Neural cell (in vitro differentiated cells): ENCODE measurements around the gene RBKS. TPM values are rescaled to one million over a fixed set of nuclear protein-coding genes. Genes with fewer than 3 reads are reported as not detected.

Experiments
- H2AFZ ChIP-seq: fragments of 200-600, 300-800 bp; sonication (generic), shearing (Covaris generic); 2 replicates; pipeline ENCODE4 v1.6.0; 2014; ENCODE audit warnings: low read depth, mild to moderate bottlenecking, antibody characterized with exemption, low read length, moderate library complexity
- H3F3A ChIP-seq: fragments of 200-600 bp; shearing (Covaris generic); 2 replicates; pipeline ENCODE4 v1.6.1; 2016; ENCODE audit warnings: mild to moderate bottlenecking, moderate library complexity, mixed read lengths, antibody characterized with exemption, low read length; ENCODE audit not compliant: insufficient read depth, poor library complexity, severe bottlenecking
- H3K27ac ChIP-seq: fragments of 200-600, 300-800 bp; sonication (generic), shearing (Covaris generic); 2 replicates; pipeline ENCODE4 v1.5.1; 2014; ENCODE audit warnings: mild to moderate bottlenecking, low read length, moderate library complexity
- H3K27me3 ChIP-seq: fragments of 300-800, 200-600 bp; sonication (generic), shearing (Covaris generic); 2 replicates; pipeline ENCODE4 v1.6.0; 2014; ENCODE audit warnings: mild to moderate bottlenecking, low read depth, low read length, moderate library complexity; ENCODE audit not compliant: insufficient read depth
- H3K36me3 ChIP-seq: fragments of 300-800, 200-600 bp; sonication (generic), shearing (Covaris generic); 2 replicates; pipeline ENCODE4 v1.5.1; 2014; ENCODE audit warnings: mild to moderate bottlenecking, antibody characterized with exemption, low read length, moderate library complexity; ENCODE audit not compliant: insufficient read depth
- H3K4me2 ChIP-seq: fragments of 300-800, 200-600 bp; sonication (generic), shearing (Covaris generic); 2 replicates; pipeline ENCODE4 v1.6.0; 2014; ENCODE audit warnings: mild to moderate bottlenecking, low read length
- H3K4me3 ChIP-seq: fragments of 300-800, 200-600 bp; sonication (generic), shearing (Covaris generic); 2 replicates; pipeline ENCODE4 v1.5.1; 2014; ENCODE audit warnings: mild to moderate bottlenecking, low read length, moderate library complexity
- H3K79me2 ChIP-seq: fragments of 200-600 bp; shearing (Covaris generic); replicated peaks from 2 replicates; pipeline ENCODE4 v1.6.0; 2014; ENCODE audit warnings: mild to moderate bottlenecking, low read length, moderate library complexity; ENCODE audit not compliant: insufficient read depth
- H3K9ac ChIP-seq: fragments of 300-800, 200-600 bp; sonication (generic), shearing (Covaris generic); 2 replicates; pipeline ENCODE4 v1.6.1; 2016; ENCODE audit warnings: mild to moderate bottlenecking, low read length, mixed read lengths
- H3K9me2 ChIP-seq: fragments of 200-600 bp; shearing (Covaris generic); 2 replicates; pipeline ENCODE4 v1.6.1; 2016; ENCODE audit warnings: mild to moderate bottlenecking, low read length, mixed read lengths; ENCODE audit not compliant: insufficient read depth
- H3K9me3 ChIP-seq: fragments of 200-600, 300-800 bp; sonication (generic), shearing (Covaris generic); 2 replicates; pipeline ENCODE4 v1.6.1; 2016; ENCODE audit warnings: mild to moderate bottlenecking, mixed run types, low read length, moderate library complexity, mixed read lengths
- H4K20me1 ChIP-seq: fragments of 200-600 bp; shearing (Covaris generic); 2 replicates; pipeline ENCODE4 v1.6.1; 2016; ENCODE audit warnings: mild to moderate bottlenecking, mixed run types; ENCODE audit not compliant: insufficient read depth
- CTCF ChIP-seq: fragments of 450-650 bp; IDR thresholded peaks from 2 replicates; pipeline ENCODE4 v1.5.1; 2014; ENCODE audit warnings: antibody characterized with exemption, mild to moderate bottlenecking, moderate library complexity; ENCODE audit not compliant: poor library complexity, severe bottlenecking
- EP300 ChIP-seq: fragments of 450-650 bp; conservative IDR thresholded peaks from 2 replicates; pipeline ENCODE4 v1.6.1; 2014; ENCODE audit warnings: antibody characterized with exemption, mild to moderate bottlenecking, moderate library complexity; ENCODE audit not compliant: poor library complexity, severe bottlenecking
- EZH2 ChIP-seq: fragments of 200-600, 300-800 bp; shearing (Covaris generic), sonication (generic); IDR thresholded peaks from 2 replicates; pipeline ENCODE4 v1.6.1; 2014; ENCODE audit warnings: antibody characterized with exemption, low read length, borderline replicate concordance, mild to moderate bottlenecking; ENCODE audit not compliant: insufficient read depth, poor library complexity, severe bottlenecking
- MXI1 ChIP-seq: fragments of 450-650 bp; conservative IDR thresholded peaks from 2 replicates; pipeline ENCODE4 v1.6.1; 2014; ENCODE audit warnings: antibody characterized with exemption, mild to moderate bottlenecking; ENCODE audit not compliant: poor library complexity, severe bottlenecking
- POLR2AphosphoS5 ChIP-seq: IDR thresholded peaks from 2 replicates; pipeline ENCODE4 v1.6.1; 2012
- RAD21 ChIP-seq: fragments of 450-650 bp; conservative IDR thresholded peaks from 2 replicates; pipeline ENCODE4 v1.6.1; 2014; ENCODE audit warnings: antibody characterized with exemption, mild to moderate bottlenecking, moderate library complexity
- REST ChIP-seq: IDR thresholded peaks from 2 replicates; pipeline ENCODE4 v1.6.1; 2012; ENCODE audit warnings: borderline replicate concordance
- SMC3 ChIP-seq: fragments of 450-650 bp; conservative IDR thresholded peaks from 2 replicates; pipeline ENCODE4 v1.6.1; 2014; ENCODE audit warnings: antibody characterized with exemption, mild to moderate bottlenecking, moderate library complexity; ENCODE audit not compliant: poor library complexity
- TAF1 ChIP-seq: IDR thresholded peaks from 2 replicates; pipeline ENCODE4 v1.6.1; 2012; ENCODE audit warnings: low read depth
- polyA plus RNA-seq: library from polyadenylated mRNA; depleted of rRNA; stranded (reverse); fragments of >200 nt; gene quantifications from 2 replicates; pipeline ENCODE4 v1.2.3, GENCODE V29; 2014

Gene RBKS
- polyA plus RNA-seq, 1 donor from 2014 or later: 5.4 TPM

GRCh38 chr2:27800856-27801255 lies 89.3 kb downstream of the RBKS start:
- Histone ChIP-seq H3K27me3 (no peaks in the 10 kb centered on the region), H3K36me3 (no peaks in the 10 kb centered on the region), H3K79me2 (no peaks in the 10 kb centered on the region), H3K27ac (no peak overlapping the region), H3K4me2 (no peak overlapping the region), H3K4me3 (no peak overlapping the region), H3K9ac (no peak overlapping the region), H3F3A (no peaks in the 10 kb centered on the region), H2AFZ (no peak overlapping the region), H4K20me1 (no peaks in the 10 kb centered on the region), H3K9me2 (no peaks in the 10 kb centered on the region), H3K9me3 (no peaks in the 10 kb centered on the region)
- TF ChIP-seq CTCF: no peak
- no peak for TF ChIP-seq REST
- TF ChIP-seq SMC3: no peak
- TF ChIP-seq RAD21: no peak
- TF ChIP-seq MXI1: no peak
- TF ChIP-seq EZH2: no peak
- TF ChIP-seq EP300: no peak
- TF ChIP-seq TAF1: no peak
- no peak for TF ChIP-seq POLR2AphosphoS5

- Histone ChIP-seq H3K79me2 (no peaks in the 10 kb centered on the region), H3K4me3 (no peak overlapping the region), H2AFZ (no peak overlapping the region)
These were observed 90.6 kb downstream of the RBKS start for GRCh38 chr2:27799646-27800010.

More at GRCh38 chr2:27799646-27800010, 90.6 kb downstream of the RBKS start:
- H3K27me3 ChIP-seq: no peaks in the 10 kb centered on the region
- no peaks in the 10 kb centered on the region for H3K9me3 ChIP-seq
- no peaks in the 10 kb centered on the region for H3K9me2 ChIP-seq
- H3K9ac ChIP-seq: no peak overlapping the region
- no peak overlapping the region for H3K4me2 ChIP-seq
- TF ChIP-seq SMC3 (no peak), MXI1 (no peak), RAD21 (no peak)
- no peaks in the 10 kb centered on the region for H3K36me3 ChIP-seq
- no peaks in the 10 kb centered on the region for H3F3A ChIP-seq
- no peak overlapping the region for H3K27ac ChIP-seq
- no peaks in the 10 kb centered on the region for H4K20me1 ChIP-seq
